Thyroid gland (tissue), 4 donors: ENCODE measurements around the gene CPTP. TPM values are rescaled to one million over a fixed set of nuclear protein-coding genes. Genes with fewer than 3 reads are reported as not detected.

Experiments
- DNase-seq, 2 donors: peaks; one replicate each; pipeline ENCODE4 v3.0.0-alpha.2; 2019
- H3K27ac ChIP-seq, 3 donors: fragments of 200-600 bp; sonication (generic); 1 replicate in 2 of 3; 2 replicates in 1 of 3; pipeline ENCODE4 v1.5.1; 2016 to 2019; ENCODE audit warnings: mild to moderate bottlenecking in 1 of 3, moderate library complexity in 1 of 3
- H3K27me3 ChIP-seq: fragments of 200-600 bp; sonication (generic); one replicate; pipeline ENCODE4 v1.5.1; 2019
- H3K36me3 ChIP-seq, 2 donors: fragments of 200-600 bp; sonication (generic); one replicate each; pipeline ENCODE4 v1.5.1; 2016 to 2019
- H3K4me1 ChIP-seq, 2 donors: fragments of 200-600 bp; sonication (generic); one replicate each; pipeline ENCODE4 v1.5.1; 2017 to 2019
- H3K4me3 ChIP-seq, 3 donors: fragments of 200-600 bp; sonication (generic); replicated peaks in 1 of 3; 1 replicate in 2 of 3; 2 replicates in 1 of 3; pipeline ENCODE4 v1.5.1; 2016; ENCODE audit warnings: mild to moderate bottlenecking in 1 of 3
- H3K9me3 ChIP-seq: fragments of 200-600 bp; sonication (generic); one replicate; pipeline ENCODE4 v1.5.1; 2017
- POLR2A ChIP-seq, 2 donors: fragments of 450-650 bp; IDR thresholded peaks; one replicate each; pipeline ENCODE4 v1.6.1; 2017; ENCODE audit warnings: antibody characterized with exemption in 2 of 2, mild to moderate bottlenecking in 2 of 2, moderate library complexity in 1 of 2
- WGBS, 2 donors: methylation state at CpG; one replicate each; pipeline ENCODE4 v1.1.5; 2017; 5-methylcytosine and 5-hydroxymethylcytosine counted together
- intact Hi-C: fragments of 100-400 bp; cut with DNase I; formaldehyde crosslinking; loops from one replicate; pipeline ENCODE4 v1.15.1; 2023
- microRNA-seq: library from miRNA; unstranded; fragments of <30 nt; microRNA quantifications from one replicate; pipeline ENCODE4, GENCODE V29; 2016
- small RNA-seq: library from RNA; depleted of rRNA; stranded (forward); fragments of <200 nt; gene quantifications from one replicate; pipeline ENCODE3, GENCODE V24; 2016
- total RNA-seq, 4 donors: library from RNA; depleted of rRNA; stranded (reverse); fragments of >200 nt; gene quantifications; one replicate each; pipeline ENCODE4 v1.2.3, GENCODE V29; 2016
- TF ChIP-seq, protein P1 (sequence below), 6 experiments: fragments of 200-600 bp in 3 of 6; fragments of 450-650 bp in 3 of 6; sonication (generic) in 3 of 6; IDR thresholded peaks; one replicate each; pipeline ENCODE4 v1.5.1; 2016 to 2019; ENCODE audit warnings: antibody characterized with exemption in 6 of 6, mild to moderate bottlenecking in 2 of 6, inconsistent platforms in 1 of 6, moderate library complexity in 1 of 6

Gene CPTP
- total RNA-seq, 4 donors from 2014 or later, result 16.7 to 37.3 (median 24.3) TPM

DNA sequence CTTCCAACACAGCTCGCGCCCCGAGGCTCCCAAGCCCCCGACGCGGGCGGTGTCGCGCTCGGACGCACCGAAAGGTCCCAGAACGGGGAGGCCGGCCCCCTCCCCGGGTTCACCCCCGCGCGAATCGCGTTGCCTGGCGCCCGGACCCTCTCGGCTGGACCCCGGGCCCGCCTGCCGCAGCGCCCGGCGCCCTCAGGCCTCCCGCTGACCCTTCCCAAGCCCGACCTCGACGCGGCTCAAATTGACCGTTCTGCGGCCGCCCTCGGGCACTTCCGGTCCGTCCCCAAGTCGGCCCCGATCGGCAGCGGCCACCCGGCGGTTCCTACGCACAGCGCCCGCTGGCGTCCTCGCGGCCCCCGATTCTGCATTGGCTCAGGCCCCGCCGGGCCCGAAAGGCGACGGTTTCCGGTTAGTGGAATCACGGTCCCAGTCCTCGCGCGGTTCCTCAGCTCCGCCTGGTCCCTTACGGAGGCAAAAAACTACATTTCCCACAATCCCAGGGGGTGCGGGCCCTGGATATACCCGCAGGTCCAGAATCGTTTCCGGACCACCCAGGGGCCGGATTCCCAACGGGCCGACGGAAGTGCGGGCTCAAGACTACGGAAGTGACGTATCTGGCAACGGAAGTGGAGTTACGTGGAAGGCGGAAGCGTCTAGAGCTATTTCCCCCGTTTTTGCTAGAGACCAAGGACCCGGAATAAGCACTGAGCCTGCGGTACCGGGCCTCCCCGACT lies 50.5 kb downstream of the CPTP start, which contains the start of gene AURKAIP1:
TSS of gene AURKAIP1 (minus strand) at position 279 of the 734 bp plus-strand sequence. CDS start 451 bp downstream, outside the sequence.
- DNase-seq, result peak; percentile 98 to 99
- WGBS, 2 donors, result 0 to 1% methylated on average over 15 to 17 of the region's 85 CpGs
- intact Hi-C loops, result loop anchor here (10.0 kb wide), 1 partner anchor 260 kb away; the partner anchor contains the start of gene C1orf159

DNA sequence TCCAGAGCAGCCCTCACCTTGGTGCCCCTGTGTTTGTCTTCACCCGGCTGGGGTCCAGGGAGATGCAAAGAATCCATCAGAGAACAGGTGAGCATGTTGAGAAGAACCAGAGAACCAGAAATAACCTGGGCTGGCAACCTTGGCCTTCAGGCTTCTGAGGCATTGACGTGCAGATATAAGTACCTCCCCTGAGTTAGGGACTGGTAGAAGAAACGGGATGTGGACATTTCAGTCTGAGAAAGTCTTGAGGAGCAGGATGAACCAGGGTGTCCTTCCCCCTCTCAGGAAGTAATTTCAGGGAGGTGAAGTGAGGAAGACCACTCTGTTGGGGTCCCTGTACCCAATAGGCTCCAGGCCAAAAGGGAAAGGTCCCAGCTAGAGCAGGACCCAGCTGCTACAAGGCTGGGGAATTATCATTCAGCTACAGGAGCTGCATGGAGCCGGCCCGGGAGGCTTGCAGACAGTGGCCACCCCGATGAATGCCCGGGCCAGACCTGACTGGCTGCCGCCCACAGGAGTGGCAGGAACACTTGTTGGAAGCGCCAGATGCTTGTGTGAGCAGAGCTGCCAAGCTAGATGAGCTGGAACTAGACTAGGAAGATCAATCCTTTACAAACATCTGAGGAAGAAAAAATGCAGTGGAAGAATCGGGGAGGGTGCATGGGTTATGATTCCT lies 52.1 kb downstream of the CPTP start:
- WGBS, 2 donors, result 90 to 91% methylated on average over 10 of the region's 10 CpGs
- no peak for DNase-seq
- Histone ChIP-seq H3K27ac (no peak overlapping the region), H3K9me3 (no peaks in the 10 kb centered on the region), H3K27me3 (no peaks in the 10 kb centered on the region), H3K4me3 (no peak overlapping the region), H3K36me3 (peaks cover 0 to 4% of the 10 kb centered on the region in 2 donors), H3K4me1 (peaks cover 21 to 23% of the 10 kb centered on the region in 2 donors)
- no peak for TF ChIP-seq POLR2A (IDR thresholded peaks at IDR 0.05)
- TF ChIP-seq, protein P1, sequence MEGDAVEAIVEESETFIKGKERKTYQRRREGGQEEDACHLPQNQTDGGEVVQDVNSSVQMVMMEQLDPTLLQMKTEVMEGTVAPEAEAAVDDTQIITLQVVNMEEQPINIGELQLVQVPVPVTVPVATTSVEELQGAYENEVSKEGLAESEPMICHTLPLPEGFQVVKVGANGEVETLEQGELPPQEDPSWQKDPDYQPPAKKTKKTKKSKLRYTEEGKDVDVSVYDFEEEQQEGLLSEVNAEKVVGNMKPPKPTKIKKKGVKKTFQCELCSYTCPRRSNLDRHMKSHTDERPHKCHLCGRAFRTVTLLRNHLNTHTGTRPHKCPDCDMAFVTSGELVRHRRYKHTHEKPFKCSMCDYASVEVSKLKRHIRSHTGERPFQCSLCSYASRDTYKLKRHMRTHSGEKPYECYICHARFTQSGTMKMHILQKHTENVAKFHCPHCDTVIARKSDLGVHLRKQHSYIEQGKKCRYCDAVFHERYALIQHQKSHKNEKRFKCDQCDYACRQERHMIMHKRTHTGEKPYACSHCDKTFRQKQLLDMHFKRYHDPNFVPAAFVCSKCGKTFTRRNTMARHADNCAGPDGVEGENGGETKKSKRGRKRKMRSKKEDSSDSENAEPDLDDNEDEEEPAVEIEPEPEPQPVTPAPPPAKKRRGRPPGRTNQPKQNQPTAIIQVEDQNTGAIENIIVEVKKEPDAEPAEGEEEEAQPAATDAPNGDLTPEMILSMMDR (IDR thresholded peaks at IDR 0.05), result no peak
- intact Hi-C loops, result loop anchor here (10.0 kb wide), 1 partner anchor 262 kb away; the partner anchor contains the start of gene C1orf159

More for the DNA sequence above, 50.5 kb downstream of the CPTP start, which contains the start of gene AURKAIP1:
- H3K4me1 ChIP-seq, result peaks cover 23 to 25% of the 10 kb centered on the region in 2 donors
- no peaks in the 10 kb centered on the region for H3K27me3 ChIP-seq
- TF ChIP-seq POLR2A (IDR thresholded peaks at IDR 0.05), result peak in 1 of 2 donors; percentile 60
- TF ChIP-seq, protein P1 (IDR thresholded peaks at IDR 0.05), result peak in 4 of 6 experiments; percentile 23 to 49 (median 30)
- H3K36me3 ChIP-seq, result peaks cover 0 to 4% of the 10 kb centered on the region in 2 donors
- peak within 1 kb of the TSS; percentile 81 to 98 (median 82) for H3K27ac ChIP-seq
- no peaks in the 10 kb centered on the region for H3K9me3 ChIP-seq
- peak within 1 kb of the TSS; percentile 90 to 98 (median 98) for H3K4me3 ChIP-seq

DNA sequence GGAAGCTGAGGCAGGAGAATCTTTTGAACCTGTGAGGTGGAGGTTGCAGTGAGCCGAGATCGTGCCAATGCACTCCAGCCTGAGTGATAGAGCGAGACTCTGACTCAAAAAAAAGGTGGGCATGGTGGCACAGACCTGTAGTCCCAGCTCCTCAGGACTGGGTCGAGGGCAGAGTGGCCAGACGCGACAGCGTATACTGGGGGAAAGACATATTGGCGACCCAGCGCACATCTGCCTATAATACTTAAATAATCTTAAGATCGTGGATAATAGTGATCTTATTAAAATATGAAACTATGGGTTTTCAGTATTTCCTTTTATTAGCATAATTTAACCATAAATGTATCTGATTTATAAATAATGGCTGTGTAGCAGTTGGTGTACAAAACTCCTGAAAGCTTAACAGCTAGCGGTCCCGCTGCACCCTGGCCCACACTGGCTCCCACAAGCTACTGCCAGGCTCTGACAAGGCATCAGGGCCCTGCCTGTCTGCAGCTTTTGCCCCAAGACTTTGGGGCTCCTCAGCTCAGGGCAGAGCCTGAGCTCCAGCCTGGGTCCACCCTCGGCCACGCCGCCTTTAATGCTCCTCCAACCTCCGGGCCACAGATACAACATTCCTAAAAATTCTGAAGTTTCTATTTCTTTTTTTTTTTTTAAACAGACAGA lies 53.1 kb downstream of the CPTP start:
- Histone ChIP-seq H3K27me3 (no peaks in the 10 kb centered on the region), H3K4me1 (peaks cover 13 to 14% of the 10 kb centered on the region in 2 donors), H3K27ac (no peak overlapping the region), H3K36me3 (peaks cover 0 to 4% of the 10 kb centered on the region in 2 donors), H3K4me3 (no peak overlapping the region), H3K9me3 (no peaks in the 10 kb centered on the region)
- no peak for TF ChIP-seq POLR2A (IDR thresholded peaks at IDR 0.05)
- TF ChIP-seq, protein P1 (IDR thresholded peaks at IDR 0.05), result no peak
- WGBS, 2 donors, result 94 to 95% methylated on average over 16 of the region's 16 CpGs
- no peak for DNase-seq
- intact Hi-C loops, result loop anchor here (10.0 kb wide), 1 partner anchor 263 kb away; the partner anchor contains the start of gene C1orf159

Small RNAs within 50 kb of the gene (microRNA-seq; reads per million reads assigned to microRNA genes)
- gene MIR6726 (not detected), gene MIR6727 (not detected), gene MIR6808 (not detected)

Small RNAs within 50 kb of the gene (small RNA-seq; reads per million reads assigned to genes)
- not detected for gene MIR6726

Other genes with a start within 250 kb of the CPTP start
- gene C1orf159, start 208.7 kb upstream of the CPTP start, total RNA-seq, result 10 to 100 TPM; 10.3 to 27.6 (median 19.6) TPM
- gene TTLL10, start 150.9 kb upstream of the CPTP start, total RNA-seq, result under 1 TPM in 2 of 4 donors, not detected in 2; 0.13 to 0.29 TPM
- under 1 TPM in 2 of 4 donors, not detected in 2; 0.49 to 0.67 TPM for gene TNFRSF18, start 118.2 kb upstream of the CPTP start, total RNA-seq
- 1 to 10 TPM; 1.5 to 4.5 (median 3.2) TPM for gene TNFRSF4, start 110.6 kb upstream of the CPTP start, total RNA-seq
- 100 to 1,000 TPM; 109 to 144 (median 138) TPM for gene SDF4, start 92.8 kb upstream of the CPTP start, total RNA-seq
- 10 to 100 TPM; 18.0 to 32.2 (median 25.5) TPM for gene B3GALT6, start 92.6 kb upstream of the CPTP start, total RNA-seq
- under 1 TPM in 1 of 4 donors, not detected in 3; 0.83 TPM for gene C1QTNF12, start 78.1 kb upstream of the CPTP start, total RNA-seq
- gene UBE2J2, start 50.9 kb upstream of the CPTP start, total RNA-seq, result 10 to 100 TPM; 33.0 to 58.4 (median 36.2) TPM
- 1 to 10 TPM in 3 of 4 donors, under 1 TPM in 1; 0.73 to 3.2 (median 1.6) TPM for gene SCNN1D, start 44.4 kb upstream of the CPTP start, total RNA-seq
- 10 to 100 TPM; 31.6 to 51.2 (median 42.1) TPM for gene ACAP3, start 16.9 kb upstream of the CPTP start, total RNA-seq
- gene PUSL1, start 16.2 kb upstream of the CPTP start, total RNA-seq, result 10 to 100 TPM; 24.0 to 41.4 (median 28.0) TPM
- 100 to 1,000 TPM in 2 of 4 donors, 10 to 100 TPM in 2; 68.9 to 116 (median 94.7) TPM for gene INTS11, start 142 bp upstream of the CPTP start, total RNA-seq
- 1 to 10 TPM in 2 of 4 donors, under 1 TPM in 2; 0.11 to 1.4 (median 0.68) TPM for gene TAS1R3, start 6.5 kb downstream of the CPTP start, total RNA-seq
- 10 to 100 TPM; 46.6 to 79.4 (median 61.7) TPM for gene DVL1, start 24.6 kb downstream of the CPTP start, total RNA-seq
- gene MXRA8, start 33.8 kb downstream of the CPTP start, total RNA-seq, result 100 to 1,000 TPM in 3 of 4 donors, 10 to 100 TPM in 1; 57.1 to 143 (median 106) TPM
- gene AURKAIP1, start 50.4 kb downstream of the CPTP start, total RNA-seq, result 100 to 1,000 TPM in 2 of 4 donors, 10 to 100 TPM in 2; 73.8 to 198 (median 105) TPM
- 100 to 1,000 TPM; 167 to 307 (median 215) TPM for gene CCNL2, start 74.5 kb downstream of the CPTP start, total RNA-seq
- 100 to 1,000 TPM; 123 to 199 (median 160) TPM for gene MRPL20, start 82.5 kb downstream of the CPTP start, total RNA-seq
- gene ANKRD65, start 96.5 kb downstream of the CPTP start, total RNA-seq, result 1 to 10 TPM; 2.0 to 3.2 (median 2.4) TPM
- gene VWA1, start 110.9 kb downstream of the CPTP start, total RNA-seq, result 10 to 100 TPM; 11.4 to 52.0 (median 30.3) TPM
- gene ATAD3C, start 124.9 kb downstream of the CPTP start, total RNA-seq, result 10 to 100 TPM in 2 of 4 donors, 1 to 10 TPM in 2; 4.9 to 29.9 (median 15.1) TPM
- 10 to 100 TPM; 13.8 to 29.1 (median 15.0) TPM for gene ATAD3B, start 147.0 kb downstream of the CPTP start, total RNA-seq
- gene ATAD3A, start 187.4 kb downstream of the CPTP start, total RNA-seq, result 10 to 100 TPM; 21.6 to 34.2 (median 28.5) TPM
- 1 to 10 TPM; 1.2 to 4.5 (median 1.3) TPM for gene TMEM240, start 215.8 kb downstream of the CPTP start, total RNA-seq